ENCODE results near the gene CREBRF. TPM values are rescaled to one million over a fixed set of nuclear protein-coding genes. Genes with fewer than 3 reads are reported as not detected.

The CREBRF gene
- polyA plus RNA-seq, 3 donors, result 23.1 to 27.6 (median 23.6) TPM

GRCh38 chr5:173178369-173178910, 122.3 kb downstream of the CREBRF start:
- Mint-ChIP-seq H3K4me1 (no peaks in the 10 kb centered on the region), H3K36me3 (no peaks in the 10 kb centered on the region)

GRCh38 chr5:173180331-173180730, 124.2 kb downstream of the CREBRF start:
- H3K4me2 ChIP-seq (replicated peaks; ENCODE audit: extremely low read depth, low read length, poor library complexity, severe bottlenecking), result no peak overlapping the region

More at GRCh38 chr5:173178369-173178910, 122.3 kb downstream of the CREBRF start:
- no peak overlapping the region for H2AFZ ChIP-seq (ENCODE audit: insufficient read depth, low read depth, low read length, poor library complexity, severe bottlenecking)
- no peaks in the 10 kb centered on the region for H3K27me3 ChIP-seq (ENCODE audit: control insufficient read depth in 2 of 2, insufficient read depth in 2 of 2, low read length in 2 of 2)
- no peak for TF ChIP-seq CTCF (IDR thresholded peaks at IDR 0.05)
- DNase-seq, result no peak
- no peak overlapping the region for H3K9ac ChIP-seq (ENCODE audit: insufficient read depth, low read length, poor library complexity, severe bottlenecking)
- no peaks in the 10 kb centered on the region for H3K4me1 ChIP-seq (ENCODE audit: control insufficient read depth in 1 of 2, insufficient read depth in 2 of 2, low read length in 2 of 2)
- H3K4me2 ChIP-seq (replicated peaks; ENCODE audit: extremely low read depth, low read length, poor library complexity, severe bottlenecking), result no peak overlapping the region
- intact Hi-C loops (cut with micrococcal nuclease), result no loop called here
- H4K20me1 ChIP-seq (ENCODE audit: insufficient read depth, low read length), result no peaks in the 10 kb centered on the region
- H3K79me2 ChIP-seq (ENCODE audit: insufficient read depth, low read length), result no peaks in the 10 kb centered on the region
- H3K36me3 ChIP-seq (replicated peaks in 1 of 2; ENCODE audit: control insufficient read depth in 1 of 2, insufficient read depth in 2 of 2, low read length in 2 of 2), result no peaks in the 10 kb centered on the region
- 86% methylated on average over 5 of the region's 12 CpGs for WGBS (ENCODE audit: insufficient coverage)
- H3K9me3 ChIP-seq (replicated peaks in 1 of 2; ENCODE audit: control insufficient read depth in 1 of 2, insufficient read depth in 1 of 2, low read length in 2 of 2), result peaks cover 0 to 3% of the 10 kb centered on the region in 2 donors
- H3K27ac Mint-ChIP-seq, result no peak overlapping the region
- no peak overlapping the region for H3K4me3 ChIP-seq (replicated peaks in 1 of 3; ENCODE audit: low read depth in 2 of 3, low read length in 3 of 3)
- no peak overlapping the region for H3K4me3 Mint-ChIP-seq
- H3K27me3 Mint-ChIP-seq (ENCODE audit: low read depth in 3 of 3), result peaks cover 8 to 14% (median 9%) of the 10 kb centered on the region in 3 donors
- H3K27ac ChIP-seq (ENCODE audit: low read depth in 1 of 2, low read length in 2 of 2), result no peak overlapping the region
- H3K9me3 Mint-ChIP-seq, result peaks cover 2 to 8% (median 4%) of the 10 kb centered on the region in 7 donors

More at GRCh38 chr5:173180331-173180730, 124.2 kb downstream of the CREBRF start:
- no peaks in the 10 kb centered on the region for H3K4me1 Mint-ChIP-seq
- Histone ChIP-seq H2AFZ (ENCODE audit: insufficient read depth, low read depth, low read length, poor library complexity, severe bottlenecking) (no peak overlapping the region), H3K9ac (ENCODE audit: insufficient read depth, low read length, poor library complexity, severe bottlenecking) (no peak overlapping the region), H3K79me2 (ENCODE audit: insufficient read depth, low read length) (no peaks in the 10 kb centered on the region), H3K36me3 (replicated peaks in 1 of 2; ENCODE audit: control insufficient read depth in 1 of 2, insufficient read depth in 2 of 2, low read length in 2 of 2) (no peaks in the 10 kb centered on the region), H3K4me1 (ENCODE audit: control insufficient read depth in 1 of 2, insufficient read depth in 2 of 2, low read length in 2 of 2) (no peaks in the 10 kb centered on the region), H4K20me1 (ENCODE audit: insufficient read depth, low read length) (no peaks in the 10 kb centered on the region), H3K27ac (ENCODE audit: low read depth in 1 of 2, low read length in 2 of 2) (no peak overlapping the region), H3K9me3 (replicated peaks in 1 of 2; ENCODE audit: control insufficient read depth in 1 of 2, insufficient read depth in 1 of 2, low read length in 2 of 2) (peaks cover 0 to 3% of the 10 kb centered on the region in 2 donors), H3K27me3 (ENCODE audit: control insufficient read depth in 2 of 2, insufficient read depth in 2 of 2, low read length in 2 of 2) (no peaks in the 10 kb centered on the region), H3K4me3 (replicated peaks in 1 of 3; ENCODE audit: low read depth in 2 of 3, low read length in 3 of 3) (no peak overlapping the region)
- peaks cover 5 to 15% (median 9%) of the 10 kb centered on the region in 3 donors for H3K27me3 Mint-ChIP-seq (ENCODE audit: low read depth in 3 of 3)
- intact Hi-C loops (cut with micrococcal nuclease), result no loop called here
- 50% methylated on average over 2 of the region's 2 CpGs for WGBS (ENCODE audit: insufficient coverage)
- no peak overlapping the region for H3K4me3 Mint-ChIP-seq
- no peaks in the 10 kb centered on the region for H3K36me3 Mint-ChIP-seq
- no peak for DNase-seq
- no peak overlapping the region for H3K27ac Mint-ChIP-seq
- H3K9me3 Mint-ChIP-seq, result peaks cover 2 to 8% (median 4%) of the 10 kb centered on the region in 7 donors
- TF ChIP-seq CTCF (IDR thresholded peaks at IDR 0.05), result no peak

Data from CD14-positive monocyte (primary cell).